ENCODE results near the gene PDLIM3.

PDLIM3 gene

GRCh38 chr4:185464183-185464582 is 71.1 kb downstream of the PDLIM3 start:
- TF ChIP-seq CTCF (IDR thresholded peaks at IDR 0.05; ENCODE audit: borderline replicate concordance, control extremely low read depth, extremely low read depth, insufficient read depth, missing control alignments) = no peak
- in situ Hi-C loops (cut with MboI; ENCODE audit: low sequenced_read_pairs, unreplicated experiment) = no loop called here
- no peak for DNase-seq (ENCODE audit: low spot score)

DNA sequence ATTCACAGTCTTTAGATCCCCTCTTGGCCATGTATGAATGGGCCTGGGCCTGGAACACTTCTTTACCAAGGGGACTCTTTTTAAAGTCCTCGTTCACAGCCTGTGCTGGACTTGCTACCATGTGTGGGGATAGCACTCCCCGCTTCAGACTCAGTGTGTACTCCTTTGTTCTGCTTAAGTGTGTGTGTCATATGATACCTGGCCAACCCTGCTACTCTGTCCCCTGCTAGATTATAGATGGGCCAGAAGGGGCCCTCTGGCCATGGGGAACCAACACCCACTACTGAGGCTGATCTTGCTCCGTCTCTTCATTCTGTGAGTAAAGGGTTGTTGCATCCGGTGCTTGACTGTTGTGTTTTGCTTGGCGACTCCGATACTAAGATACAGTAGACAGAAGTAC is 71.8 kb downstream of the PDLIM3 start:
- in situ Hi-C loops (cut with MboI; ENCODE audit: low sequenced_read_pairs, unreplicated experiment) = no loop called here
- no peak for TF ChIP-seq CTCF (IDR thresholded peaks at IDR 0.05; ENCODE audit: borderline replicate concordance, control extremely low read depth, extremely low read depth, insufficient read depth, missing control alignments)
- DNase-seq (ENCODE audit: low spot score) = no peak

GRCh38 chr4:185461565-185461964 is 73.7 kb downstream of the PDLIM3 start:
- TF ChIP-seq CTCF (IDR thresholded peaks at IDR 0.05; ENCODE audit: borderline replicate concordance, control extremely low read depth, extremely low read depth, insufficient read depth, missing control alignments) = no peak
- DNase-seq (ENCODE audit: low spot score) = no peak
- in situ Hi-C loops (cut with MboI; ENCODE audit: low sequenced_read_pairs, unreplicated experiment) = no loop called here

GRCh38 chr4:185457136-185457535 is 78.2 kb downstream of the PDLIM3 start:
- in situ Hi-C loops (cut with MboI; ENCODE audit: low sequenced_read_pairs, unreplicated experiment) = no loop called here
- DNase-seq (ENCODE audit: low spot score) = no peak
- no peak for TF ChIP-seq CTCF (IDR thresholded peaks at IDR 0.05; ENCODE audit: borderline replicate concordance, control extremely low read depth, extremely low read depth, insufficient read depth, missing control alignments)

GRCh38 chr4:185456131-185456530 is 79.2 kb downstream of the PDLIM3 start:
- no peak for TF ChIP-seq CTCF (IDR thresholded peaks at IDR 0.05; ENCODE audit: borderline replicate concordance, control extremely low read depth, extremely low read depth, insufficient read depth, missing control alignments)
- in situ Hi-C loops (cut with MboI; ENCODE audit: low sequenced_read_pairs, unreplicated experiment) = no loop called here

More at GRCh38 chr4:185456131-185456530, 79.2 kb downstream of the PDLIM3 start:
- no peak for DNase-seq (ENCODE audit: low spot score)
